NCI-H2227 treated with DMSO at 0.1 percent for 48 hours (cell line): ENCODE data around the gene TMEM232.
"Not testable (repeated sequence)": the region's sequence is repeated elsewhere in the genome, so short reads cannot be mapped to it uniquely, and the experiment has no call there.

Source experiments
- DNase-seq: peaks from one replicate; lab custom pipeline; 2025; lab: John Stamatoyannopoulos, UW

The TMEM232 gene

GRCh38 chr5:110707260-110707844, 19.1 kb downstream of the TMEM232 start:
- no peak for DNase-seq

- DNase-seq: no peak
These were observed 21.1 kb downstream of the TMEM232 start for GRCh38 chr5:110705349-110705748.

GRCh38 chr5:110703481-110703880, 23.0 kb downstream of the TMEM232 start:
- no peak for DNase-seq

- no peak for DNase-seq
These were observed 23.8 kb downstream of the TMEM232 start for GRCh38 chr5:110702704-110703103.

- DNase-seq: no peak
These were observed 24.2 kb downstream of the TMEM232 start for GRCh38 chr5:110702300-110702699.

- DNase-seq: not testable (repeated sequence)
These were observed 33.8 kb downstream of the TMEM232 start for GRCh38 chr5:110692669-110693068.

- DNase-seq: not testable (repeated sequence)
These were observed 35.9 kb downstream of the TMEM232 start for GRCh38 chr5:110690587-110690986.

GRCh38 chr5:110687485-110687884, 39.0 kb downstream of the TMEM232 start:
- DNase-seq: no peak

GRCh38 chr5:110686270-110686669, 40.2 kb downstream of the TMEM232 start:
- DNase-seq: no peak

- no peak for DNase-seq
These were observed 44.5 kb downstream of the TMEM232 start for GRCh38 chr5:110681953-110682352.

GRCh38 chr5:110681109-110681508, 45.4 kb downstream of the TMEM232 start:
- no peak for DNase-seq

- not testable (repeated sequence) for DNase-seq
These were observed 49.9 kb downstream of the TMEM232 start for GRCh38 chr5:110676554-110676953.

- DNase-seq: no peak
These were observed 61.2 kb downstream of the TMEM232 start for GRCh38 chr5:110665184-110665726.

GRCh38 chr5:110663525-110663924, 62.9 kb downstream of the TMEM232 start:
- no peak for DNase-seq

- no peak for DNase-seq
These were observed 68.5 kb downstream of the TMEM232 start for GRCh38 chr5:110658006-110658405.

GRCh38 chr5:110653231-110653970, 73.1 kb downstream of the TMEM232 start:
- DNase-seq: no peak

GRCh38 chr5:110651507-110651906, 75.0 kb downstream of the TMEM232 start:
- DNase-seq: no peak

- DNase-seq: no peak
These were observed 82.1 kb downstream of the TMEM232 start for GRCh38 chr5:110644357-110644756.

GRCh38 chr5:110638970-110639902, 87.2 kb downstream of the TMEM232 start:
- no peak for DNase-seq

GRCh38 chr5:110634475-110634874, 92.0 kb downstream of the TMEM232 start:
- no peak for DNase-seq

- DNase-seq: no peak
These were observed 95.2 kb downstream of the TMEM232 start for GRCh38 chr5:110631236-110631635.

- DNase-seq: no peak
These were observed 96.1 kb downstream of the TMEM232 start for GRCh38 chr5:110630350-110630749.
